GM19372 (cell line): ENCODE data around the gene CLEC20A.

Source experiments
- ATAC-seq: cut with Tn5 transposase; IDR thresholded peaks from one replicate; pipeline ENCODE4 v1.9.1; 2021; ENCODE audit warnings: mild to moderate bottlenecking, low read depth, moderate library complexity; ENCODE audit not compliant: unreplicated experiment

Gene CLEC20A

DNA sequence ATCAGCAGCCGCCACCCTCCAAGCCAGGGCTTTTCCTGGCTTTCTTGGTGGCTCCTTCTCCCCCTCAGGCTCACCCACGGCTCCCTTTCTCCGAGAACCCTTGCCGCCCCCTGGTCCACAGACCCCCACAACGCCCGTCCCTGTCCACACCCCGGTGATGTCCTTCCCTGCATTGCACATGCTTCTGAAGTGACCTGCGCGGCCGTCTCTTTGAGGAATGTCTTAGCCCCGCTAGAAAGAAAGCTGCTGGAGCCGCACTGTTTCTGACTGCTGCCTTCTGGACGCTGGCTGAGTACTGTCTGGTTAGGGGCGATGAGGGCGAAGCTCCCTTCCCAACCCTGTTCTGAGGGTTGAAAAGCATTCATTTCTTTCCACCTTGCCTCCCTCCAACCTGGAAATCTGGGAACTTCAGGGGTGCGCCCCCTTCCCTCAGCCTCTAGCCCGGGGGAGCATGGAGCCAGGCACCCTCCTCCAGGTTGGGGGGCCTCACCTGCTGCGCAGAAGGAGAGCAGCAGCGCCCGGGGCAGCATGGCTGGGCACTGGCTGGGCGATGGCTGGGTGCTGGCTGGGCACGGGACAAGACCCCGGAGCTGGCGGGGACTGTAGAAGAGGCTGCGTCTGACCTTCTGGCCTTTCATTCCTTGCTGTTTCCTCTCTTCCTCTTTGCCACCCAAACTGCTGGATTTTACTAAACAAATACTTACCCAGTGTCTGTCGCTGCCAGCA lies at the start of gene CLEC20A:
Gene CLEC20A, minus strand, starts transcription at position 555 of the 726 bp plus-strand sequence. Its CDS starts 25 bp downstream, at position 530.
- no peak for ATAC-seq

DNA sequence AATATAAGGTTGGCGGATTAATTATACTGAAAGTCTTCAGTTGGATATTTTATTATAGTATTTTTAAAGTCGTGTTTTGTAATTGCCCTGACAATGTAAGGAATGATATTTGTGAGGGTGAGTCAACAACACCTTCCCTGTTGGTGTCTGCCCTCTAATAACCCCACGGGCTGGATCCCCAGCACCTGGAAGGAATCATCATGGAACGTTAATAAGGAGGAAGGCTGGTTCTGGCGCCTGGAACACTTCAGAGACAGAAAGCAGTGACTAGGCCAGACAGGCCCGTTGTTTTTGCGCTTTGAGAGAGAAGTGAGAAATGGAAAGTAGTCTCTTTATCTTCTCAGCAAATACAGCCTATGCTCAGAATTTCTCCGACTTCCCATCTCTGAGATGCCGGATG lies 47.8 kb upstream of the CLEC20A start:
- ATAC-seq = no peak

DNA sequence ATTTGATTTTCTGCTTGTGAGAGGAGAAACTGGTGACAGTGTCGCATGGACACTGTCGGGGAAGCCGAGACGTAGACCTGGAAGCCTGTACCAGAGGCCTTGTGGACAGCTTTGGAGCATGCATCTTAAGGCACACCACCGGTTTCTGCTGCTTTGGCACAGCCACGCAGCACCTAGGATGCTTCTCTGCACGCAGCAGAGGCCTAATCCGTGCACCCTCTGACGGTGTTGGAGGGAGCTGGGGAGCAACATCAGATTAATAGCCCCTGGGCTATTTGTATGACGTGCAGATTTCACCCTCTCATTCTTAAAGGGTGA lies 46.5 kb upstream of the CLEC20A start:
- peak; percentile 29 for ATAC-seq

DNA sequence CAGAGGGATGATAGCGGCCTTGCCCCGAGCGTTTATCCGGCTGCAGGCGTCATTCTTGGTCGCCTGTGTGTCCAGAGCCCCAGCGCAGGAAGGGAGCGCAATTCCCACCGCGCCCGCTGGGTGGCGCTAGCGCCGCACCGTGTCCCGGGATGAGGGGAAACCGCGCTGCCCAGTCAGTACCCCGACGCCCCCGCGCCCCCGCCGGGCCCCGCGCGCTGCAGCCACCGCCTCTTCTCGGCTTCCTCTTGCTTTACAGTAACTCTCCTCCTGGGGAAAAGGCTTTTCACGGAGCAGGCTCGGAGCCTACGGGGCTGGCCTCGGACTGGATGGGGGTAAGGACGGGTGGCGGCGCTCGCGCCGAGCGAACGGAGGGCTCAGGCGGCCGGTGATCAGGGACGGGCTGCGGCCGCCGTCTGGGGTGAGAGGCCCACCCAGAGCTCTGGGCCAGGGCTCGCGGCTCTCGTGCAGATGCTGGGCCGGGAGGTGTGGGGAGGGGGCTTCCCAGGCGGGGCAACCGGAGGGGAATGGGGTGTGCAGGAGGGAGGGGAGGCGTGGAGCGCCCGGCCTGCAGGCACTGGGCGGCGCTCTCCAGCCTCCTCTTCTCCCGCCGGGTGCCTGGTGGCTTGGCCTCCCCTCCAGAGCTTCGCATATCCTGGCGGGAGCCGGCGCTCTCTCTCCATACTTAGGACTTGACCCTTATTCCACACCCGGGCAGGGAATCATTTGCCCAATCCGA lies 46.0 kb upstream of the CLEC20A start:
- peak; percentile 66 for ATAC-seq

DNA sequence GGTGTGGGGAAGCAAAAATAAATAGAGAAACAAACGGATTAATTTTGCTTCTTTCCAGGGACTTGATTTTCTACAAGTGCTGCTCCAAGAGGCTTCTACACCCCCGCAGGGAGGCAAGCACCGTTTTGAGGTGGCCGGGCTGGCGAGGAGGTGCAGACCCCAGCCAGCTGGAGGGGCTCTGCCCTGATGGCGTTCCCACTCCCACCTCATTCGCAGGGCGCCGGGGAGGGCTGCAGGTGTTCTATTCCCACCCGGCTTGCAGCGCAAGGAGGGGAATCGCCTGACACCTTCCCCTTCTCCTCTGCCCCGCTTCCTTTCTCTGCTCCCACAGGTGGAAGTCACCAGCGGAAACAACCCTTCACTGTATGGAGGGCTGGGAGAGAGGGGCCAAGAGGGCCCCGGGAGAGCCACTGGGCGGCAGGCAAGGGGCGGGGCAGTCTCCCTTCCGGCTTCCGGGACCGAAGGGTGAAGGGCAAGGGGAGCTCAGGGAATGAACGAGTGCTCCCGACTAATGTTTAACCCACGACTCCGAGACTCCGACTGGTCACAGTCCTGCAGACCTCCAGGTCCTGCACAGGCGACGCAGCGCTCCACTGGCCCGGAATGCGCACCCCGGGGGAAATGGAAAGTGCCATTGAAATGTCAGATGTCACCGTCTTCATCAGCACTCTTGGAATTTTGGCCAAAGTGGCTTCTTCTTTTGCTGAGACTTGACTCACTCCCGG lies 45.2 kb upstream of the CLEC20A start:
- ATAC-seq = peak; percentile 27

DNA sequence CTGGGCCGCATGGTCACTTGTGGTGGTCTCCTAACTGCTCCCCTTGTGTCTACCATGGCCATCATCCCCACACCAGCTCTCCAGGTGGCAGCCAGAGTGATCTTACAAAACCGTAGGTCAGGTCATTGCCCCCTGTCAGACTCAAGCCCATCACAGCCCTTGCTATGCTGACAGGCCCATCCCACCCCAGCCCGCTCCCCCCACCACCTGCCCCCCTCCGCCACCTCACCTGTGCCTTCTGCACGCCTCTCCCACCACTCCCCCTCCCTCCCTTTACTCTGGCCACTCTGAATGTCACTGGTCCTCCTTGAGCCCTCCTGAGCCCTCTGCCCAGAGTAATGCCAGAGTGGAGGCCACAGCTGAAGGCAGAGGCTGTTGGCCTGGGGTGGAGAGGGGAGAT lies 44.6 kb upstream of the CLEC20A start:
- no peak for ATAC-seq

DNA sequence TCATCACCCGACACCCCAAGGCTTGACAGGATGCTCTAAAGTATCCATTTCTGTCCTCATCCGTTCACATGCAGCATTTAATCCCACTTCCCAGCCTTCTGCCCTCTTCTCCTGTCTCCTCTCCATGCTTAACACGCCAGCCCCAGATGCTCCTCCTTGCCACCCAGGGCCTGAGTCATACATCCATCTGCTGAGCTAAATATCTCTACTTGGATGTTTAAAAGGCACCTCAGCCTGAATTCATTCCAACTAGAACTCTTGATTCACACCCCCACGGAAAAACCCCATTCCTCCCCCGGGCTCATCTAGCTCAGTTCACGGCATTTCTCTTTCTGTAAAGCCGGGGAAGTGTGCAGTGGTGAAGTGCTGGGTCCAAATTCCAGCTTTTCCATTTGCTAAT lies 43.9 kb upstream of the CLEC20A start:
- ATAC-seq = no peak

DNA sequence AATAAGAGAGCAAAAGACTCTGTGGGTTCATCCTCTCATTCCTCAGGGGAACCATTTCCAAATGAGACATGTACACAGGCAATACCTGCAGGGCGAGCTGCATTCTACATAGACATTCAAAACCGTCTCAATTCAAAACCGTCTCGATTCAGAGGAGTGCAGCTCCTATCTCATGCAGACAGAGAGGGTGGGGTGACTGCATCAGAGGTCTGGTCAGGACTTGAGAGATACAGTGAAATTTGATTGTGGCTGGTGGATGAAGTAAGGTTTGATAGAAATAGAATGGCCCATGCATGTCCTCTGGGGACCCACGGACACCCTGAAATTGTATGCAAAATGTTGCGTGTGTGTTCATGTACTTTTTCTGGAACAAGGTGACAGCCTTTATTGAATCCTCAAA lies 43.4 kb upstream of the CLEC20A start:
- ATAC-seq = no peak

DNA sequence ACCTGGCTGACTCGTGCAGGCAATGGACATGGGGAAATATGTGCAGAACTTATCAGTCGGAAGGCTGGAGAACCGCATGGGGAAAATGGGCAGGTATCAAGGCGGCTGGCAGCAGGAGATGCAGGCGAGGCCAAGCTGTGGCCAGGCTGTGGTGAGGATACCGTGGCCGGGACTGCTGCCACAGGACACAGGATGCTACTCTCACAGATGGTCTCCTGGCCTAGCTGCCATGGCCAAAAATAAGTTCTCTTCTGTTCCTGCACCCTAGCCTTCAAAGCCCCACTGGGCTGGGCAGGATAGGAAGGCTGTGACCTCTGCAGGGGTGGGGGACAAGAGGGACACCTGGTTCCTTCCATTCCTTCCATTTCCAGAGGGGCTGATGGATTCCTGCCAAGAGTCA lies 42.5 kb upstream of the CLEC20A start:
- ATAC-seq = no peak

DNA sequence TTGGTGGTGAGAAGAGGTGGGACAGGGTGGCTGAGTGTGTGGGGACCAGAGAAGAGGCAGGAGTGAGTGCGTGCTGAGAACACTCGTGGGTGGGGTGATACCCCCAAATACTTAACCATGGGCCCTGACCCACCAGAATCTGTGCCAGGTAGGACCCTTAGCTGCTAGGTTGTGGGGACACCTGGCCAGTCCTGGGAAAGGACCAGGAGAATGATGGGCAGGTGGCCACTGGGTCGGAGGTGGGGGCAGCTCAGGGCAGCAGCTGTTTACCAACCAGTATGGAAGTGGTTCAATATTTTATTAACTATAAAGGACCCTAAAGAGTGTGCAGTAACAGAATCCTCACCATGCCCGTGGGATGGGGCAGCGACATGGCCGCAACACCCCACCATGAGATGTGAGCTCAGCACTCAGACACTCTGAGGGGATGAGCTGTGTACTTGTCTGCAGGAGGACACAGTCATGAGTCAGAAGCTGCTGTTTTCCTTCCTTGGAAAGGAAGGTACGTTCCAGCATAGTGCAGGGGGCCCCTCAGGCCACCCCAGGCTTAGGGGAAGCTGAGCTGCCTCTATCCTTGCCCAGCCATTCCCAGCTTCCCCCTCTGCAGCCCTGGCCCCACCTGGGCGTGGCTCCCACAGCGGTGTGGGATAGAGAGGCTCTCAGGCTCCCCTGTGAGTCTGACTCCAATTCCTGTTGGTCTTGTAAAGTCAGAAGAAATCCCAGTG lies 41.6 kb upstream of the CLEC20A start:
- no peak for ATAC-seq

DNA sequence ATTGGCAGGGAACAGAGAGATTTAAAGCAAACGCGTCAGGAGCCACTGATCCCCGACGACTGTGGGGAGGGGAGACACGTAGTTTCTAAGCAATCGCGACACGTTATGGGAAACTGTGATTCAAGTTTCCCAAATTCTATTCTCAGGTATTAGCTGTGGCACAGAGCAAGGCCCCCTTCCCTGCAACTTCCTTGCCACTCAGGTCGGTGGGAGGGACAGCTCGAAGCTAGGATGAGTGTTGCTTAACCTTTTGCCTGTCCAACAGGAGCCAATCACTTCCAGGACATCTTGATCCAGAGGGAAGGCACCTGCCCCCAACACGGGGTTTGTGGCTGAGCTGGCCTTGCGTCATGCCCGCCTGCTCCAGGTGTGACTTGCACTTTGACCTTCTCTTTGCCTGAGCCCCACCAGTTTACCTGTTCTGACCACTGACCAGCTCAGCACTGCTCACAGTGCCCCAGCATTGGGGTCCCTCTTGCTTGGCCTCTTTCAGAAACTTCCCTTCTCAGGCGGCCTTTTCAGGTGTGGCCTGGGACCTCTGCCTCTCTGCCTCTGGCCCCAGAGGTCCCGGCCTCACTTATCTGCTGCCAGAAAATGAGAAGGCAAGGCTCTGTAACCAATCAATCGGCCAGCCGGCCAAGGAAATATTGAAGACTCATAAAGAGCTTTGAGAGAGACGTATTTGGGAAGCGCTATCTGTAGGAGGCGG lies 40.8 kb upstream of the CLEC20A start:
- ATAC-seq = no peak

DNA sequence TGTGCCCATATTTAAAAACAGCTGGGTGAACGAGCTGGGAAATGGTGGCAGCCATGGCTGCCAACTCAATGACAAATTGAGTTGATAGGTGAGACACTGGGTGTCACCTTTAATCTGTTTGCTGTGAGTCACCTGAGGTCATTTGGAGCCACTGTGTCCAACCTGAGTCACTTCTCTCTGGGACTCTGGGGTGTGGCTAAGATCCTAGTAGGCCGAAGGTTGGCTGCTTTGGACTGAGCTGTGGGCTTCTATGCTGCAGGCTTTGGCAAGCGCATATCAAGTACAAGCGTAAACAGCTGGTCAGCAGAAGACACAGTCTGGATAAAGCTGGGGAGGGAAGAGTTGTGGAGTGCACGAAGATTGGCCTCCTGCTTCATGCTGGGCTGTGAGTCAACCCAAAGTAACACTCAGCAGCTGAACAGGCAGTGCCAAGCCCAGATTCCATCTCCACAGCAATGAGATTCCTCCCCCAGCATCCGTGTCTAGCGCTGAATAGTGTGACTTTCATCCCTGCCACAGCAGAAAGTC lies 40.1 kb upstream of the CLEC20A start:
- ATAC-seq = no peak

DNA sequence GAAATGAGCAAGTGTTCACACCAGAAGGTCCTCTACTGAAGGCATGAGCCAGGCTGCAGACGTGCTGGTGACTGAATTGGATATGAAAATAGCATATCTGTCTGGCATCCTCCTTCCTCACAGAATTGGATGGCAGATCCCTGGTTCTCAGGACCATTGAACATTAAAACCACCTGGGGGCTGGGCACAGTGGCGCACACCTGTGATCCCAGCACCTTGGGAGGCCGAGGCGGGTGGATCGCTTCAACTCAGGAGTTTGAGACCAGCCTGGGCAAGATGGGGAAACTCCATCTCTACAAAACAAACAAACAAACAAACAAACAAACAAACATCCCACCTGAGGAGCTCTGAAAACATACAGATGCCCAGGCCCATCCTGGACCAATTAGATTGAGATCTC lies 39.6 kb upstream of the CLEC20A start:
- ATAC-seq = no peak

DNA sequence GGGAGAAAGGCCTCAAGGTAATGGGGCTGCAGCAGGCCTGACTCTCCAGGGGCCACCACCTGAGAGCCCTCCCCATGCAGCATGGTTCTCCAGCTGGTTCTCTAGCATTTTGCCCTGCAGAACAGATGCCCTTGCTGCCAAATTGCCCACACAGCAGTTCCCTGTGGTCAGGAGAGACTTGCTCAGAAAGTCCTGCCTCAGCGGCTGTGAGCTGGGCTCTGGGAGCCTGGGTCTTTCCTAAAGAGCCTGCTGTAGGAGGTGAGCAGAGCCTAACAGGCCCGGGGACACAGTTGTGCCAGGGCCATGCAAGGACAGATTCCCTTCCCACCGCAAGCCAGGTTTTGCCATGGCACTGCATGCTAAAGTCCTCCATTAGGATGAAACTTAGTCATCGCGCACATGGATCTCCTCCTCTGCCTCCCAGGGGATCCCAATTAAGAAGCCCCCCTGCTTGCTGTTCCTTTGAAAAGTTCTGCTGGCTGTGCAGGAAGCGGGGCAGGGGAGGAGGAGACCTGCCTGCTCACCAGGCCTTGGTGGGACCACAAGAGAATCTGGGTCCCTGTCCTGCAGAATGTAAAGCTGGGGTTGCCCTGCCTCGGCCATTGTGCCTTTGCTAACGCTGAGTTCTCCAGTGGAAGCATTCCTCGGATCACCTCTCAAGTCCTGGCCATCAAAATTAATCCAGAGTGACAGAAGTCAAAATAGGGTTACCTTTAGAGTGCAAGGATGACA lies 37.5 kb upstream of the CLEC20A start:
- no peak for ATAC-seq

DNA sequence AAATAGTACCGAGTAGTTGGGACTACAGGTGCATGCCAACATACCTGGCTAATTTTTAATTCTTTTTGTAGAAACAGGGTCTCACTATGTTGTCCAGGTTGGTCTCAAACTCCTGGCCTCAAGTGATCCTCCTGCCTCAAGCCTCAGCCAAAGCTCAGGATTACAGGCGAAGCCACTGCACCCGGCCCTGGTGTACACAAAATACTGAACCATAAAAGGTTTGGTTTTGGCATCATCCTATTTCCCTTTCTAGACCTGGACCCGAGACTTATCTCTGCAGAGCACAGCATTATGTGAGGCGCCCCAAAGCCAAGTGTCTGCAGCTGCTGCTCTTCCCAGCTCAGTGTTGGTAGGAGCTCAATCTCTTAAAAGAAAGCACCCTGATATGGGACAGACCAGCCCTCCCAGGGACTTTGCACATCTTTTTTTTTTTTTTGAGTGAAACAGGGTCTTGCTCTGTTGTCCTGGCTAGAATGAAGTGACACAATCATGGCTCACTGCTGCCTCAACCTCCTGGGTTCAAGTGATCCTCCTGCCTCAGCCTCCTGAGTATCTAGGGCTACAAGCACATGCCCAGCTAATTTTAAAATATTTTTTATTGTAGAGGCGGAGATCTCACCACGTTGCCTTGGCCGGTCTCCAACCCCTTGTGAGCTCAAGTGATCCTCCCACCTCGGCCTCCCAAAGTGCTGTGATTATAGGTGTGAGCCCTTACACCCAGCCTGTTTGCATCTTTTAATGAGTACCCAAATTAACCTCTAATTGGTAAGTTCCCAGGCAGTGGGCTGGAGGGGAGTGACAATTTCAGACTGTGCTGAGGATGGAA lies 36.6 kb upstream of the CLEC20A start:
- no peak for ATAC-seq

DNA sequence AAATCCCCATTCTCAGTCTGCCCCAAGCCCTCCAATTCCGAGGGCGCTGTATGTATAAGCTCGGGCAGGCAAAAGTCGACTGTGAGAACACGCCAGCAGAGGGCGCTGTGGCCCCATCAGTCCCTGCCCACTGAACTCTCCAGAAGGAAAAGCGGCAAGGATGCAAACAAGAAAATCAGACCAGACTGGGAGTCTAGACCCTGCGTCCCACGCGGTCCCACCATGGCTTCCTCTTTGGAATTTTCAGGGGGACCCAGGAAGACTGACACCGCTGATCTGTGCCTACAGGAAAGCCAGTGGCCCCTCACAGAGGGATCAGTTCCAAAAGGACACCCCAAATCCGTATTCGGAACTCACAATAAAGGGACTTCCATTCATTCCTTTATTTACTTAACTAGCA lies 35.6 kb upstream of the CLEC20A start:
- peak; percentile 79 for ATAC-seq

DNA sequence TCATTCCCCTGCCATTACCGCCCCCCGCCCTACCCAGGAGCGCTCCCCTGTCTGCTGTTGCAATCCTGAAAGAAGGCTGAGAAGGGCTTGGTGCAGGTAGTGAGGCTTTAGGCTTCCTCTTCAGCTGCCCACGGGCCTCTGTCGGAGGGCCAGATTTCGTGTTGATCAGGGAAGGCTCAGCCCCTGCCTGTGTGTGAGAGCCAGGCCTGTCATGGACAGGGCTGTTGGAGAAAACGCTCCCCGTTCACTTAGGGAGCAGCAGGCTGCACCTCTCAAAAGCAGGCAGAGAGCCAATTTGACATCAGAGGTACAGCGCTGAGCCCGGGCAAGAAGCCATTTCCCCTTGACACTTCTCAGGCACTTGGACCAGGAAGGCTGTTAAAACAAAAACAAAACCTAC lies 35.1 kb upstream of the CLEC20A start:
- peak; percentile 35 for ATAC-seq

DNA sequence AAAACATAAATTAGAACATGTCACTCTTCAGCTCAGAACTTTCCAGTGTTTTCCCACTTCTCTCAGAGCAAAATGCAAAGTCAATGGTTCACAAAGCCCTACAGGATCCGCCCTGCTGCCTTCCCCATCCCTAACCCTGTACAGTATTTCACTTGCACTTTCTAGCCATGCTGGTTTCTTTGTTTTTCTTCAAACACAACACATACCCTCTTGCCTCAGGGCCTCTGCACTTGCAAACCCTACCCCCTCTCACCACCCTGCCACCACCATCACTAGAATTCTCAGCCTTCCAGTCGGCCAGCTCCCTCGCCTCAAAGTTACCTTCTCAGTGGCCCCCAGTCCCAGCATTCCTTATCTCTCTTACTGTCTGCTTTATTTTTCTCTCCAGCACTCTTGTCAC lies 33.7 kb upstream of the CLEC20A start:
- ATAC-seq = no peak

DNA sequence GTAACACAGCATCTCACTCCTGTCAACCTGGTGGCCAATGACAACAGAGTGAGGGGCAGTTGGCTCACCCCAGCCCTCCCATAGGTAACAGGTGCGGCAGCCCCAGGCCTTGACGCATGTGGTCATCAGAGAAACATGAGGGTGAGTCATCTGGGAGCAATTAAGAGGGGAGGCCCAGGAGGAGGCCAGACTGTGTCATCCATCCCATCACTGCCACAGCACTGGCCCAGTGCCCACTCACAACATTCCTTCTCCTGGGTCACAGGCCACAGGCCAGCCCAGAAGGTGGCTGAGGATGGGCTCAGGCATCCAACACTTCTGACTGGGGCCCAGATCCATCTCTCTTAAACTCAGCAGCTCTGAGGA lies 33.3 kb upstream of the CLEC20A start:
- ATAC-seq = no peak
